ENCODE measurements around the gene SULT1A3.
"Not testable (repeated sequence)": the region's sequence is repeated elsewhere in the genome, so short reads cannot be mapped to it uniquely, and the experiment has no call there.

SULT1A3 gene

DNA sequence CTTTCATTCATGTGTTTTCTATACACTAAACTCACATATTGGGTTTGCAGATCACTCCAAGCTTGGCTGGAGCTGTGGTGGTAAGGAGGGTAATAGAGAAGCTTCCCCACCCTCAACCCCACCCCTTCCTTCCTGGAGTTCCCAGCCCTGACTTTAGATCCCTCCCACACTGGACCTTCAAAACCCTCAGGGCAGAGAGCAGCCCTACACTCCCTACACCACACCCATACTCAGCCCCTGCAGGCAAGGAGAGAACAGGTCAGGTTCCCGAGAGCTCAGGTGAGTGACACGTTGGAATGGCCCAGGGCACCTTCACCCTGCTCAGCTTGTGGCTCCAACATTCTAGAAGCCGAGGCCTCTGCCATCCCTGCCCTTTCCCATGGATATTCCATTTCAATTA is at the start of gene SULT1A3:
Gene SULT1A3, plus strand, starts transcription at position 207 of the 400 bp plus-strand sequence. CDS start 1,474 bp downstream, outside the sequence.
- not testable (repeated sequence) for DNase-seq

DNA sequence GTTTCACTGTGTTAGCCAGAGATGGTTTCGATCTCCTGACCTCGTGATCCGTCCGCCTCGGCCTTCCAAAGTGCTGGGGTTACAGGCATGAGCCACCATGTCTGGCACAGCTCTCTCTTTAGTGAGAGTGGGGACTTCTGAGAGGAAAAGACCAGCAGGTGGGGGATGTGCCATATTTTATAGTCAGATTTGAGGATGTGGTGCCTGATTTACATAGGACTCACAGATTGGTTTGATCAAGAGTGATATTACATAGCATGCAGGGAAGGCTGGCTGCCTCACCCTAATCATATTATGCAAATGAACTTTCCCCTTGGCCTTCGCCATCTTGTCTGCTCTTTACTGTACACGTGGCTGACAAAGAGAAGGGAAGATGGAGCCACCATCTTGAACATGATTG is 48.0 kb upstream of the SULT1A3 start:
- no peak for DNase-seq

- DNase-seq: no peak
Observed at GRCh38 chr16:30152517-30152916, 46.5 kb upstream of the SULT1A3 start.

DNA sequence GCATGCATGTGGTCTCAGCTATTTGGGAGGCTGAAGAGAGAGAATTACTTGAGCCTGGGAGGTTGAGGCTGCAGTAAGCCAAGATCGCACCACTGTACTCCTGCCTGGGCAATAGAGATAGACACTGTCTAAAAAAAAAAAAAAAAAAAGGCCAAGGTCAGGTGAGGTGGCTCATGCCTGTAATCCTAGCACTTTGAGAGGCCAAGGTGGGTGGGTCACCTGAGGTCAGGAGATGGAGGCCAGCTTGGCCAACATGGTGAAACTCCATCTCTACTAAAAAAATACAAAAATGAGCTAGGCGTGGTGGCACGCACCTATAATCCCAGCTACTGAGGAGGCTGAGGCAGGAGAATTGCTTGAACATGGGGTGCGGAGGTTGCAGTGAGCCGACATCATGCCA is 43.9 kb upstream of the SULT1A3 start:
- no peak for DNase-seq

GRCh38 chr16:30157214-30157613 is 41.8 kb upstream of the SULT1A3 start:
- no peak for DNase-seq

DNA sequence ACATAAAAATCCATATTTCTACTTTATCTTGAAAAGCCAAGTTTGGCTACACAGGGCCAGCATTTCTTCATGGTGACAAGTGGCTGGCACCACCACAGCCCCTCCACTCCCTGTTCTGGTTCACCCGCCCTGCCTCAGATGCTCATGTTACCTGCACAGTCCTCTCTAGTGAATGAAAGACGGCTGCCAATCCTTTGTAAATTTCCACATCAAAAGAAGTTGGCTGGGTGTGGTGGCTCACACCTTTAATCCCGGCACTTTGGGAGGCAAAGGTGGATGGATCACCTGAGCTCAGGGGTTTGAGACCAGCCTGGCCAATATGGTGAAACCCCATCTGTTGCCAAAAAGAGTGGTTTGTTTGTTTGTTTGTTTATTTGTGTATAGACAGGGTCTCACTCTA is 35.5 kb upstream of the SULT1A3 start:
- no peak for DNase-seq

DNA sequence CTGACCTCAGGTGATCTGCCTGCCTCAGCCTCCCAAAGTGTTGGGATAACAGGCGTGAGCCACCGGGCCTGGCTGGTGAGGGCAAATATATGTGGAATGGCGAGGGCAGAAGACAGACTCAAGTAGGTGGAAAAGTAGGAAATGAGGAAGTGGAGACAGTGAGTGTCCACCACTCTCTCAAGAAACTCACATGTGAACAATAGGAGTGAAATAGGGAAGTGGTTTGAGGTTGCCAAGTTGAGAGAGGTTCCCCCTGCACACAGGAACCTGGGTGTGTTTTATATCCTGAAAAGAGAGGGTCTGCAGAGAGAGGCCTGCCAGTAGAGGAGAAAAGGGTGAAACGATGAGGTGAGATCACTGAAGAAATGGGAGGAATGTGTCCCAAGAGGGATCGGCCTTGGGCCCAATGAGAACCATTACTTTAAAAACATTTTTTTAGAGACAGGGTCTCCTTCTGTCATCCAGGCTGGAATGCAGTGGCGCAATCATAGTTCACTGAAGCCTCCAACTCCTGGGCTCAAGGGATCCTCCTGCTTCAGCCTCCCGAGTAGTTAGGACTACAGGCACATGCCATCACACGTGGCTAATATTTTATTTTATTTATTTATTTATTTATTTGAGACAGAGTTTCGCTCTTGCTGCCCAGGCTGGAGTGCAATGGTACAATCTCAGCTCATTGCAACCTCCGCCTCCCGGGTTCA is 32.7 kb upstream of the SULT1A3 start:
- no peak for DNase-seq

DNA sequence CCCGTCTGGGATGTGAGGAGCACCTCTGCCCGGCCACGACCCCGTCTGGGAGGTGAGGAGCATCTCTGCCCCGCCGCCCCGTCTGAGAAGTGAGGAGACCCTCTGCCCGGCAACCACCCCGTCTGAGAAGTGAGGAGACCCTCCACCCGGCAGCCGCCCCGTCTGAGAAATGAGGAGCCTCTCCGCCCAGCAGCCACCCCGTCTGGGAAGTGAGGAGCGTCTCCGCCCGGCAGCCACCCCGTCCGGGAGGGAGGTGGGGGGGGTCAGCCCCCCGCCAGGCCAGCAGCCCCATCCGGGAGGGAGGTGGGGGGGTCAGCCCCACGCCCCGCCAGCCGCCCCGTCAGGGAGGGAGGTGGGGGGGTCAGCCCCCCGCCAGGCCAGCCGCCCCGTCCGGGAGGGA is 30.3 kb upstream of the SULT1A3 start:
- not testable (repeated sequence) for DNase-seq

DNA sequence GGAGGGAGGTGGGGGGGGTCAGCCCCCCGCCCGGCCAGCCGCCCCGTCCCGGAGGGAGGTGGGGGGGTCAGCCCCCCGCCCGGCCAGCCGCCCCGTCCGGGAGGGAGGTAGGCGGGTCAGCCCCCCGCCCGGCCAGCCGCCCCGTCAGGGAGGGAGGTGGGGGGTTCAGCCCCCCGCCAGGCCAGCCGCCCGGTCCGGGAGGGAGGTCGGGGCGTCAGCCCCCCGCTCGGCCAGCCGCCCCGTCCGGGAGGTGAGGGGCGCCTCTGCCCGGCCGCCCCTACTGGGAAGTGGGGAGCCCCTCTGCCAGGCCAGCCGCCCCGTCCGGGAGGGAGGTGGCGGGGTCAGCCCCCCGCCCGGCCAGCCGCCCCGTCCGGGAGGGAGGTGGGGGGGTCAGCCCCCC is 29.6 kb upstream of the SULT1A3 start:
- not testable (repeated sequence) for DNase-seq

- not testable (repeated sequence) for DNase-seq
Observed at GRCh38 chr16:30170145-30170544, 28.9 kb upstream of the SULT1A3 start.

DNA sequence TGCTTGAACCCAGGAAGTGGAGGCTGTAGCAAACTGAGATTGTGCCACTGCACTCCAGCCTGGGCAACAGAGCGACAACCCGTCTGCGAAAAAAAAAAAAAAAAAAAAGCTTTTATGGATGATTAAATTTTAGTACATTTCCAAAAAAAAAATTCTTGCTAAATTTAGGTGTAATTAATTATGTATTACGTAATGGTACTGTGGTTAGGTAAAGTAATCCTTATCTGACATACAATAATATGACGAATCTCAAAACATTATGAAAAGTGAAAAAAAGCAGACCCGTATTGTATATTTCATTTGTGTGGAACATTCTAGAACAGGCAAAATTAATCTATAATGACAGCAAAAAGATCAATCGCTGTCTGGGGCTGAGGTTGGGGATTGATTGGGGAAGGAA is 26.0 kb upstream of the SULT1A3 start:
- no peak for DNase-seq

GRCh38 chr16:30176876-30177275 is 22.2 kb upstream of the SULT1A3 start:
- not testable (repeated sequence) for DNase-seq

DNA sequence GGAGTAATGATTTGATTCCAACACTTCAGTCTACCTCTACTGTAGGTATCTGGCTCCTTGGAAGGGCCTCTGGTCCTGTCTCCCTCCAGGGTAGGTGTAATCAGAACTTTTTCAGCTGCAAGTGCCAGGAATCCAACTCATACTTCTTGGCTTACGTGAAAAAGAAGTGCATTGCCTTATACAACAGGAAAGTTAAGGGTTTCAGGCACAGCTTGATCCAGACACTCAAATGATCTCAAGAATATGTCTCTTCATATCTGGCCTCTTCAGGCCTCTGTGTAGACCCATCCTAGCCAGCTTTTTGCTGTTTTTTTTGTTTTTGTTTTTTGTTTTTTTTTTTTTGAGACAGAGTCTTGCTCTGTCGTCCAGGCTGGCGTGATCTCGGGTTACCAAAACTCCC is 19.9 kb upstream of the SULT1A3 start:
- no peak for DNase-seq

DNA sequence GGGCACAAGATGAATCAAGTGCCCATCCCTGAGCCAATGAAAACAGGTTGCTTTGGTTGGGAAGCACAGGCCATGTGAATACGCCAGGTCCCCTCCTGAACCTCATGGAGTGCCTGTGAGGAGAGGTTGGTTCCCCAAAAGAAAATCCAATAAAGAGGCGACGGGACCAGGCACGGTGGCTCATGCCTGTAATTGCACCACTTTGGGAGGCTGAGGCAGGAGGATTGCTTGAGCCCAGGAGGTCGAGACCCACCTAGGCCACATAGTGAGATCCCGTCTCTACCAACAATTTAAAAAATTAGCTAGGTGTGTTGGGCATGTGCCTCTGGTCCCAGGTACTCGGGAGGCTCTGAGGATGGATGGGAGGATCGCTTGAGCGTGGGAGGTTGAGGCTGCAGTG is 19.1 kb upstream of the SULT1A3 start:
- no peak for DNase-seq

DNA sequence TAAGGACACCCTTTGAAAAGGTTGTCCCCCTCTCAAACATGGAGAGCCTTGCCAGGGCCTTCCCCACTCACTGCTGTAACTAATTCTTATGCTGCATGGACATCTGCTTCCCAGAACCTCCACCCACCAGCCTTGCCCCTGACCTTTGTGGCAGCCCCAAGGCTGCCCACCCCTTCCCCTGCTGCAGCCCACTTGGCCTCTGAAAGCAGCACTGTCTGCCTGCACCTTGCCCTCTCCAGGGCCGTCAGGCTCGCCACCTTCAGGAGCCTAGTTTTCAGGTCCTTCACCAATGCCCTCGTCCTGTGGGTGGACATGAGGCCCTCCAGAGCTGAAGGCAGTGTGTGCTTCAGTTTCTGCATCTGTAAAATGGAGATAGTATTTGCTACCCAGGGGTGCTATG is 18.3 kb upstream of the SULT1A3 start:
- DNase-seq: no peak

GRCh38 chr16:30183233-30184095 is 15.6 kb upstream of the SULT1A3 start, which contains the start of gene CORO1A:
Gene CORO1A, plus strand, starts transcription at chr16:30183602. Its CDS starts 1,608 bp downstream, at chr16:30185210.
- DNase-seq: no peak

GRCh38 chr16:30184096-30184890 is 14.8 kb upstream of the SULT1A3 start:
- no peak for DNase-seq

DNA sequence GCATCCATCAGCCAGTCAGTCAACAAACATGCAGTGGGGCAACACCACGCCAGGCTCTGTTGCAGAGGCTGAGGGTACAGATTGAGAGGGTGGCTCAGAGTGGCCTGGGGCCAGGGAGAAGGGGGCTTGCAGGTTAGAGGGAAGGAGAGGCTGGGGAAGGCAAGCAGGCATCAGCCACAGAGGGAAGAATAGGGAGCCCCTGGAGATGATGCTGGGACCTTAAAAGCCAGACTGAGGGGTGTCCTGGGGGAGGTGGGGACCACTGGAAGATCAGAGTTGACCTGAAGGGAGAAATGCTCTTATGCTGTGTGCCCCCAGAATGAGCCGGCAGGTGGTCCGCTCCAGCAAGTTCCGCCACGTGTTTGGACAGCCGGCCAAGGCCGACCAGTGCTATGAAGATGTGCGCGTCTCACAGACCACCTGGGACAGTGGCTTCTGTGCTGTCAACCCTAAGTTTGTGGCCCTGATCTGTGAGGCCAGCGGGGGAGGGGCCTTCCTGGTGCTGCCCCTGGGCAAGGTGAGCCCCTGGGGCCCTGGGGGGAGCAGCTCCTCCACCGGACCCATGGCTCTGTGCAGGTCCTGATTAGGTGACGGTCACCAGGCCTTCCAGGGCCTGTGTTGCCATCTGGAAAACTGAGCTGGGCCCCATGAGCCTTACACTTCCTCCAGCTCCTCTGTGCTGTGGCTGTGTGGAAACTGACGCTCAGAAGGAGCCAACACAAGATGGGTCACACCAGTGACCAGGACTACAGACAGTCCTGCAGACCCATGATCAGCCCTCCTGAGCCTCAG is 14.0 kb upstream of the SULT1A3 start:
- no peak for DNase-seq

GRCh38 chr16:30185683-30186421 is 13.2 kb upstream of the SULT1A3 start:
- DNase-seq: no peak

- DNase-seq: no peak
Observed at GRCh38 chr16:30186444-30186781, 12.6 kb upstream of the SULT1A3 start.

DNA sequence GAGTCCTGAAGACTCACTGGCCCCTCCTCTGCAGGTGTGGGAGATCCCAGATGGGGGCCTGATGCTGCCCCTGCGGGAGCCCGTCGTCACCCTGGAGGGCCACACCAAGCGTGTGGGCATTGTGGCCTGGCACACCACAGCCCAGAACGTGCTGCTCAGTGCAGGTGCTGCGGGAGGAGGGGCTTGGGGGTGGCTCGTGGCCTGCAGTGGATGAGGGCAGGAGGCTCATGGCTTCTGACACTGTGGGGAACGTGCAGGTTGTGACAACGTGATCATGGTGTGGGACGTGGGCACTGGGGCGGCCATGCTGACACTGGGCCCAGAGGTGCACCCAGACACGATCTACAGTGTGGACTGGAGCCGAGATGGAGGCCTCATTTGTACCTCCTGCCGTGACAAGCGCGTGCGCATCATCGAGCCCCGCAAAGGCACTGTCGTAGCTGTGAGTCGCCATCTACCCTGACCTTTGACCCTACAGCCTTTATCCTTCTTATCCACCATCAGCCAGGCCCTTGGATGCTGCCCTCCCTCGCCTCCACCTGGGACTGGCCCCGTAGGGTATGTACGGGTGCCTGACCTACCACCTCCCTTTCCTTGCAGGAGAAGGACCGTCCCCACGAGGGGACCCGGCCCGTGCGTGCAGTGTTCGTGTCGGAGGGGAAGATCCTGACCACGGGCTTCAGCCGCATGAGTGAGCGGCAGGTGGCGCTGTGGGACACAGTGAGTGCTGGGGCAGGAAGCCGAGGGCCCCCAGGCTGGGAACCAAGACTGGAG is 12.1 kb upstream of the SULT1A3 start:
- DNase-seq: no peak

Data from NCI-H524 treated with DMSO at 0.1 percent for 48 hours (cell line).